Lung (tissue), 12 donors: Measurements from ENCODE around the gene YAP1. TPM values are rescaled to one million over a fixed set of nuclear protein-coding genes. Genes with fewer than 3 reads are reported as not detected.

Source experiments
- ATAC-seq: fragments of 200-7000 bp; cut with Tn5 transposase; one replicate; pipeline ENCODE4 v1.9.1; 2020; ENCODE audit warnings: moderate number of reproducible peaks; ENCODE audit not compliant: insufficient read depth, low FRiP score
- DNase-seq, 3 donors: peaks; one replicate each; pipeline ENCODE4 v3.0.0-alpha.2; 2013 to 2017
- H3K27ac ChIP-seq, 2 donors: one replicate each; pipeline ENCODE4 v1.5.1; 2013; ENCODE audit warnings: mild to moderate bottlenecking in 2 of 2, moderate library complexity in 2 of 2, control low read depth in 1 of 2, inconsistent platforms in 1 of 2, low read depth in 1 of 2, low read length in 1 of 2
- H3K27me3 ChIP-seq, 3 donors: one replicate each; pipeline ENCODE4 v1.5.1; 2013; ENCODE audit warnings: low read length in 2 of 3; ENCODE audit not compliant: control insufficient read depth in 3 of 3, insufficient read depth in 3 of 3
- H3K36me3 ChIP-seq, 4 donors: one replicate each; pipeline ENCODE4 v1.5.1; 2013; ENCODE audit warnings: low read length in 4 of 4, mild to moderate bottlenecking in 1 of 4, moderate library complexity in 1 of 4; ENCODE audit not compliant: control insufficient read depth in 4 of 4, insufficient read depth in 4 of 4
- H3K4me1 ChIP-seq, 5 donors: one replicate each; pipeline ENCODE4 v1.5.1; 2013; ENCODE audit warnings: low read length in 5 of 5, mild to moderate bottlenecking in 2 of 5, moderate library complexity in 1 of 5; ENCODE audit not compliant: control insufficient read depth in 5 of 5, insufficient read depth in 5 of 5
- H3K4me3 ChIP-seq: one replicate; pipeline ENCODE4 v1.5.1; 2013; ENCODE audit warnings: mild to moderate bottlenecking, control low read depth, moderate library complexity
- H3K9ac ChIP-seq, 2 donors: one replicate each; pipeline ENCODE4 v1.5.1; 2013; ENCODE audit warnings: low read length in 2 of 2, control low read depth in 1 of 2; ENCODE audit not compliant: insufficient read depth in 1 of 2
- H3K9me3 ChIP-seq, 4 donors: one replicate each; pipeline ENCODE4 v1.5.1; 2013; ENCODE audit warnings: low read length in 3 of 4, mild to moderate bottlenecking in 1 of 4, moderate library complexity in 1 of 4; ENCODE audit not compliant: control insufficient read depth in 4 of 4, insufficient read depth in 3 of 4
- whole genome bisulfite sequencing, 2 donors: extraction: QIAGEN DNeasy Blood & Tissue Kit; methylation state at CpG; one replicate each; pipeline ENCODE4 v1.1.7; 2013; 5-methylcytosine and 5-hydroxymethylcytosine counted together
- polyA plus RNA-seq, 2 donors: library from polyadenylated mRNA; stranded (reverse); fragments of 200-250 nt; gene quantifications; one replicate each; pipeline ENCODE4 v1.2.1, GENCODE V29; 2013
- total RNA-seq, 2 donors: library from RNA; depleted of rRNA in 1 of 2; stranded (reverse); fragments of >200 nt in 1 of 2; gene quantifications; one replicate each; pipeline ENCODE4 v1.2.1, GENCODE V29; 2014 to 2021
- TF ChIP-seq, protein P1 (sequence below): IDR thresholded peaks from 2 replicates; pipeline ENCODE4 v1.5.1; 2012; ENCODE audit warnings: mild to moderate bottlenecking; ENCODE audit errors: control extremely low read depth, extremely low read depth
- donor health status: control.
- donor health status: control.
- donor health status: Bipolar disorder and iron deficiency.
- donor health status: healthy.
- donor health status: DM: yes; HTN: yes; CAD: no.

YAP1 gene
- total and polyA plus RNA-seq, 4 donors, result 29.5 to 257 (median 80.4) TPM

DNA sequence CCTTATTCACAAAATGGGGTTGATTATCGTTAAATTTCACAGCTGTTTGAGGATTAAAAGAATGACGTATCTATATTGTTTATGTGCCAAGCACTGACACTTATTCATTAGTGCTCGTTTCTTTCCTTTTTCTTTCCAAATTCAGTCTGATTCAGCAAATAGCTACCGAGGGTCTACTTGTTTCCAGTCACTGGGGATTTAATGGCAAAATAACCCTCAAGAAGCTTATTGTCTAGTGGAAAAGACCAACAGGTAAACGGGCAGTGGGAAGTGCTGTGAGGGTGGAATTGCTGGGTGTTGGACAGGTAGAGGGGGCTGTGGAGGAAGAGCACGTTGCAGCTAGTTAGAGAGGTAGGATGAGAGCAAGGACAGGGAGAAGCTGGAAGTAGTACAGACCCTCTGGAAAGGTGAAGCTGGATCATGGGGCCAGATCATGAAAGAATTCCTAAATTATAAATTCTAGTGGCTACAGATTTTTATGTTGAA, 158.8 kb downstream of the YAP1 start:
- WGBS, 2 donors, result 13 to 24% methylated on average over 6 of the region's 6 CpGs
- TF ChIP-seq, protein P1, sequence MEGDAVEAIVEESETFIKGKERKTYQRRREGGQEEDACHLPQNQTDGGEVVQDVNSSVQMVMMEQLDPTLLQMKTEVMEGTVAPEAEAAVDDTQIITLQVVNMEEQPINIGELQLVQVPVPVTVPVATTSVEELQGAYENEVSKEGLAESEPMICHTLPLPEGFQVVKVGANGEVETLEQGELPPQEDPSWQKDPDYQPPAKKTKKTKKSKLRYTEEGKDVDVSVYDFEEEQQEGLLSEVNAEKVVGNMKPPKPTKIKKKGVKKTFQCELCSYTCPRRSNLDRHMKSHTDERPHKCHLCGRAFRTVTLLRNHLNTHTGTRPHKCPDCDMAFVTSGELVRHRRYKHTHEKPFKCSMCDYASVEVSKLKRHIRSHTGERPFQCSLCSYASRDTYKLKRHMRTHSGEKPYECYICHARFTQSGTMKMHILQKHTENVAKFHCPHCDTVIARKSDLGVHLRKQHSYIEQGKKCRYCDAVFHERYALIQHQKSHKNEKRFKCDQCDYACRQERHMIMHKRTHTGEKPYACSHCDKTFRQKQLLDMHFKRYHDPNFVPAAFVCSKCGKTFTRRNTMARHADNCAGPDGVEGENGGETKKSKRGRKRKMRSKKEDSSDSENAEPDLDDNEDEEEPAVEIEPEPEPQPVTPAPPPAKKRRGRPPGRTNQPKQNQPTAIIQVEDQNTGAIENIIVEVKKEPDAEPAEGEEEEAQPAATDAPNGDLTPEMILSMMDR, result no peak
- Histone ChIP-seq H3K4me3 (no peak overlapping the region), H3K27ac (no peak overlapping the region), H3K36me3 (no peaks in the 10 kb centered on the region), H3K9me3 (peaks cover 0 to 2% (median 0%) of the 10 kb centered on the region in 4 donors), H3K27me3 (no peaks in the 10 kb centered on the region), H3K4me1 (peaks cover 0 to 12% (median 4%) of the 10 kb centered on the region in 5 donors), H3K9ac (peak overlapping the region in 1 of 2 donors; percentile 17)
- ATAC-seq (no peak), DNase-seq (no peak)

DNA sequence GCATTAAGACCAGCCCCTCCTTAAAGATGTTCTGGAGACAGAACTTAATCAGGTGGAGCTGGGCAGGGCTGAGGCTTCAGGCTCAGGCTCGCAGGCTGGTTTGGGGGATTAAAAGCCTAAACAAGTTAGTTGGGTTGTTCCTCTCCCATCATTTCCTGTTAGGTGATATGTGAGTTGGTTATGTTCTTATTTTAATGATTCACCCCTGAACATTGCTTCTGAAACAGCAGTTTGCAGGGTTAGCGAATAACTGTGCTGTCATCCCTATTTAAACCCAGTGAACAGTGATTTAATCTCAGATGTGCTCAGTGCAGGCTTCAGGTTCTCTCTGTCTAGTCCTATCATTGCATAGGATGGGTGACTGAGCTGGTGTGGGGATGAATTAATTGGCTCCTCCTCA, 159.7 kb downstream of the YAP1 start:
- TF ChIP-seq, protein P1, result no peak
- Histone ChIP-seq H3K36me3 (no peaks in the 10 kb centered on the region), H3K27me3 (no peaks in the 10 kb centered on the region), H3K4me1 (peaks cover 0 to 12% (median 4%) of the 10 kb centered on the region in 5 donors), H3K4me3 (no peak overlapping the region), H3K9ac (no peak overlapping the region), H3K9me3 (peaks cover 0 to 2% (median 0%) of the 10 kb centered on the region in 4 donors), H3K27ac (no peak overlapping the region)
- 79 to 85% methylated on average over 2 of the region's 2 CpGs for WGBS, 2 donors
- DNase-seq, result no peak
- no peak for ATAC-seq

DNA sequence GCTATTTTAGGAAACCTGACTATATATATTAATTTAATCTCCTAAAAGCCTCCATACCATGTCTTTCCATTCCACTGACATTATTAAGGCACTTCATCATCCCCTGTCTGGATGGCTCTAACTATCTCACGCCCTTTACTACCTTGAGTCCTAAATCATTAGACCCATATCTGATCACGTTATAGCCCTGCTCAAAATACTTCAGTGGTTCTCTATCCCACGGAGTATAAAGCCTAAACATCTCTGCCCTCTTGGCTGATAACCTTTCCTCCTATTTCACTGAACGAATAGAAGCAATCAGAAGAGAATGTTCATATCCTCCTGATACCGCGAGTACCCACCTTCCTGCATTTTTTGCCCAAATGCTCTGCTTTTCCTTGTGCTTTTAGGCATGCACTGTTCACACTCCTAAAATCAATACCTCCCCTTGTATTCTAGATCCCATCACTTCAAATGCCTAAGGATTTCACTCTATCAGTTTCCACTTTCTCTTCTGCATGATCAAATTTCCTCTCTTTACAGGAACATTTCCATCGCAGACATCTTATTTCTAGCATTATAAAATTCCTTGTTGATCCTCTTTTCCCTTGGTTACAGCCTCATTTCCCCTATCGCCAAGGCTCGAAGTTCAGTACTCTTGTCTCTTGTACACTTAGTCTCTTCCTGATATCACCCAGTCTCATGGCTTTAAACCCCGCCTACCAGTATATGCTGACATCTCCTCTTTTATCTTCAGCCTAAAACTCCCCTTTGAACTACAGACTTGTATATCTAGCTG, 162.0 kb downstream of the YAP1 start:
- WGBS, 2 donors, result 79 to 81% methylated on average over 10 of the region's 10 CpGs

More for the DNA sequence above, 162.0 kb downstream of the YAP1 start:
- TF ChIP-seq, protein P1, result no peak
- Histone ChIP-seq H3K4me1 (peaks cover 0 to 31% (median 10%) of the 10 kb centered on the region in 5 donors), H3K27ac (no peak overlapping the region), H3K36me3 (no peaks in the 10 kb centered on the region), H3K4me3 (no peak overlapping the region), H3K9me3 (peaks cover 0 to 2% (median 0%) of the 10 kb centered on the region in 4 donors), H3K27me3 (no peaks in the 10 kb centered on the region), H3K9ac (no peak overlapping the region)
- DNase-seq (no peak), ATAC-seq (no peak)
